Measurements from ENCODE around the gene CAMTA1.

CAMTA1 gene

GRCh38 chr1:6813165-6813564 is 27.9 kb downstream of the CAMTA1 start:
- TF ChIP-seq ISL1 (CRISPR knock-in tag; IDR thresholded peaks at IDR 0.05) (no peak), ZNF8 (CRISPR knock-in tag; IDR thresholded peaks at IDR 0.05) (no peak)
- no peak for ATAC-seq

GRCh38 chr1:6815726-6816125 is 30.5 kb downstream of the CAMTA1 start:
- no peak for ATAC-seq
- TF ChIP-seq SNAI2 (CRISPR knock-in tag; IDR thresholded peaks at IDR 0.05) (no peak), ISL1 (CRISPR knock-in tag; IDR thresholded peaks at IDR 0.05) (no peak), RARB (CRISPR knock-in tag; IDR thresholded peaks at IDR 0.05) (no peak), ARNTL (CRISPR knock-in tag; IDR thresholded peaks at IDR 0.05; ENCODE audit: borderline replicate concordance, low read depth) (no peak)

GRCh38 chr1:6819246-6820040 is 34.2 kb downstream of the CAMTA1 start:
- TF ChIP-seq TSHZ2 (CRISPR knock-in tag; IDR thresholded peaks at IDR 0.05): no peak
- TF ChIP-seq SNAI2 (CRISPR knock-in tag; IDR thresholded peaks at IDR 0.05): no peak
- no peak for TF ChIP-seq ARNTL (CRISPR knock-in tag; IDR thresholded peaks at IDR 0.05; ENCODE audit: borderline replicate concordance, low read depth)
- TF ChIP-seq POU6F1 (CRISPR knock-in tag; IDR thresholded peaks at IDR 0.05; ENCODE audit: borderline replicate concordance, low read depth): no peak
- no peak for TF ChIP-seq ZFP3 (CRISPR knock-in tag; IDR thresholded peaks at IDR 0.05)
- TF ChIP-seq ISL1 (CRISPR knock-in tag; IDR thresholded peaks at IDR 0.05): no peak
- no peak for TF ChIP-seq ESRRG (CRISPR knock-in tag; IDR thresholded peaks at IDR 0.05)
- no peak for TF ChIP-seq PPARA (CRISPR knock-in tag; IDR thresholded peaks at IDR 0.05; ENCODE audit: borderline replicate concordance)
- no peak for TF ChIP-seq TOX (CRISPR knock-in tag; IDR thresholded peaks at IDR 0.05; ENCODE audit: borderline replicate concordance)
- no peak for TF ChIP-seq CREB5 (CRISPR knock-in tag; IDR thresholded peaks at IDR 0.05; ENCODE audit: low read depth)
- TF ChIP-seq ZNF565 (CRISPR knock-in tag; conservative IDR thresholded peaks at IDR 0.05; ENCODE audit: low read depth): no peak
- no peak for TF ChIP-seq ZNF8 (CRISPR knock-in tag; IDR thresholded peaks at IDR 0.05)
- no peak for TF ChIP-seq ZFP30 (CRISPR knock-in tag; IDR thresholded peaks at IDR 0.05)
- no peak for TF ChIP-seq OSR1 (CRISPR knock-in tag; IDR thresholded peaks at IDR 0.05)
- TF ChIP-seq ZNF70 (CRISPR knock-in tag; IDR thresholded peaks at IDR 0.05): no peak
- no peak for TF ChIP-seq TCF4 (CRISPR knock-in tag; IDR thresholded peaks at IDR 0.05; ENCODE audit: borderline replicate concordance)
- TF ChIP-seq GLIS3 (CRISPR knock-in tag; IDR thresholded peaks at IDR 0.05): no peak
- no peak for TF ChIP-seq PATZ1 (CRISPR knock-in tag; IDR thresholded peaks at IDR 0.05; ENCODE audit: borderline replicate concordance)
- no peak for TF ChIP-seq CSRNP3 (CRISPR knock-in tag; IDR thresholded peaks at IDR 0.05)
- no peak for TF ChIP-seq ZC3H10 (CRISPR knock-in tag; IDR thresholded peaks at IDR 0.05)
- peak; percentile 67 for ATAC-seq
